Measurements from ENCODE around the gene POC1A.

- TF ChIP-seq EZH2 (IDR thresholded peaks at IDR 0.05; ENCODE audit: borderline replicate concordance, low read depth, low read length, poor library complexity, severe bottlenecking) (no peak), CTCF (conservative IDR thresholded peaks at IDR 0.05; ENCODE audit: low read depth, low read length) (no peak)
Measured at GRCh38 chr3:52146811-52147210, 7.4 kb downstream of the POC1A start.

Measured in A673 (cell line).